ENCODE data around the gene IL1RAPL2. TPM values are rescaled to one million over a fixed set of nuclear protein-coding genes. Genes with fewer than 3 reads are reported as not detected.
A peak's percentile ranks its signal among the peaks of the same experiment; 100 is the strongest.

IL1RAPL2 gene
- total RNA-seq, 1 experiment from 2014 or later = 1.6 TPM

DNA sequence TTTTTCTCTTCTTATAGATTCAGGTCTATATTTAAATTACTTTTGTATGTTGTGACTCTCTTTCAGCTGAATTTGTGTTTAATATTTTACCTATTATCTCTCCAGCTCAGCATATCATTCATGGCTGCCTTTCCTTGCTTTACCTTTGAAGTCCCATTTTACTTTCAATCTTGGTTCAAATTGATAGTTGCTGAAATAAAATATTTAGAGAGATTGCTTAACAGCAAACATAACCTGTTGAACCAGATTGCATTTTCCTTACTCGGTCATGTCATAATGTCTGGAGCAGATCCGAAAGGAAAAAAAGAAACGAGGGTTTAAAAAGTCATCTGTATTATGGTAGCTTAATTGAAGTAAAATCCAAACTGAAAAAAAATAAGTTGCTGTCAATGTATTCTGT, 94.1 kb downstream of the IL1RAPL2 start:
- Histone ChIP-seq H3K4me2 (peak overlapping the region; percentile 69), H3K36me3 (ENCODE audit: low read depth) (no peaks in the 10 kb centered on the region), H2AFZ (no peak overlapping the region), H3K4me3 (peak overlapping the region; percentile 35; the same call in 1 of the 2 replicates), H3F3A (ENCODE audit: insufficient read depth, low read depth) (0 out of 2 replicates have a peak, but pooled peaks cover 6% of the 10 kb centered on the region), H3K9me2 (ENCODE audit: insufficient read depth) (no peaks in the 10 kb centered on the region), H4K20me1 (ENCODE audit: insufficient read depth) (no peaks in the 10 kb centered on the region), H3K9me3 (ENCODE audit: insufficient read depth, low read depth) (no peaks in the 10 kb centered on the region), H3K79me2 (ENCODE audit: low read depth) (no peaks in the 10 kb centered on the region), H3K4me1 (replicated peaks; ENCODE audit: insufficient read depth) (peaks cover 28% of the 10 kb centered on the region), H3K27ac (no peak overlapping the region), H3K27me3 (ENCODE audit: insufficient read depth, low read depth) (no peaks in the 10 kb centered on the region)
- TF ChIP-seq CTCF (conservative IDR thresholded peaks at IDR 0.05) (no peak), EZH2 (IDR thresholded peaks at IDR 0.05; ENCODE audit: low read depth) (no peak)
- CTCF ChIA-PET = no interaction called here
- POLR2A ChIA-PET (ENCODE audit: unreplicated experiment) = no interaction called here
- BruUV-seq (replicated peaks) = no TSS peak
- peak in 1 of 2 experiments; percentile 65 for DNase-seq
- intact Hi-C loops (cut with micrococcal nuclease; ENCODE audit: unreplicated experiment) = loop anchor here (5.0 kb wide), 1 partner anchor 93 kb away; the partner anchor contains the start of gene IL1RAPL2

GRCh38 chrX:104662694-104663093, 96.7 kb downstream of the IL1RAPL2 start:
- Histone ChIP-seq H3K27me3 (ENCODE audit: insufficient read depth, low read depth) (no peaks in the 10 kb centered on the region), H3K9me2 (ENCODE audit: insufficient read depth) (no peaks in the 10 kb centered on the region), H3K36me3 (ENCODE audit: low read depth) (no peaks in the 10 kb centered on the region), H3K4me1 (replicated peaks; ENCODE audit: insufficient read depth) (peaks cover 28% of the 10 kb centered on the region), H3K27ac (no peak overlapping the region), H3K4me3 (no peak overlapping the region), H2AFZ (no peak overlapping the region), H4K20me1 (ENCODE audit: insufficient read depth) (no peaks in the 10 kb centered on the region), H3K4me2 (no peak overlapping the region), H3F3A (ENCODE audit: insufficient read depth, low read depth) (0 out of 2 replicates have a peak, but pooled peaks cover 6% of the 10 kb centered on the region), H3K9me3 (ENCODE audit: insufficient read depth, low read depth) (no peaks in the 10 kb centered on the region), H3K79me2 (ENCODE audit: low read depth) (no peaks in the 10 kb centered on the region)
- ChIA-PET POLR2A (ENCODE audit: unreplicated experiment) (no interaction called here), CTCF (interaction anchor here (0.7 kb wide), 1 partner anchor 794 kb away, joined by 3 read pairs; no protein-coding TSS in a partner anchor)
- intact Hi-C loops (cut with micrococcal nuclease; ENCODE audit: unreplicated experiment) = loop anchor here (5.0 kb wide), 1 partner anchor 95 kb away; the partner anchor contains the start of gene IL1RAPL2
- no TSS peak for BruUV-seq (replicated peaks)
- TF ChIP-seq EZH2 (IDR thresholded peaks at IDR 0.05; ENCODE audit: low read depth) = no peak
- TF ChIP-seq CTCF (conservative IDR thresholded peaks at IDR 0.05) = no peak
- DNase-seq = no peak

DNA sequence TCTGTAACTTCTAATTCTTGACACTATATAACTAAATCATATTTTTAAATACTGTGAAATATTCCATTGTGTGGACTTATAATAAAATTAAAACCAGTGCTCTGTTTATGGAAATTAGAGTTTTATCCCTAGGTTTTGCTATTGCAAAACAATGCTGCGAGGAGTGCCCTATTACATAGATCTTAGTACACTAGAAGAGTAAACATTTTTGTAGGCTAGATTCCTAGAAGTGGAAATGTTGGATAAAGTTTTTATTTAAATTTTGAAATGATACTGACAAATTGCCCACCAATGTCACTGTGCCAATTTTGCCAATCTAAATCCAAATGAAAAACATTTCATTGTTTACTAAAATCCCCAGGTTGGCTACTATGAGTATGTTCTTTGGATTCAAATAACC, 99.7 kb downstream of the IL1RAPL2 start:
- Histone ChIP-seq H3F3A (ENCODE audit: insufficient read depth, low read depth) (no peaks in the 10 kb centered on the region), H4K20me1 (ENCODE audit: insufficient read depth) (no peaks in the 10 kb centered on the region), H3K27ac (no peak overlapping the region), H3K79me2 (ENCODE audit: low read depth) (no peaks in the 10 kb centered on the region), H3K4me3 (no peak overlapping the region), H3K4me1 (replicated peaks; ENCODE audit: insufficient read depth) (peaks cover 5% of the 10 kb centered on the region), H3K27me3 (ENCODE audit: insufficient read depth, low read depth) (no peaks in the 10 kb centered on the region), H3K36me3 (ENCODE audit: low read depth) (no peaks in the 10 kb centered on the region), H2AFZ (no peak overlapping the region), H3K9me3 (ENCODE audit: insufficient read depth, low read depth) (no peaks in the 10 kb centered on the region), H3K9me2 (ENCODE audit: insufficient read depth) (no peaks in the 10 kb centered on the region), H3K4me2 (no peak overlapping the region)
- no peak for TF ChIP-seq CTCF (conservative IDR thresholded peaks at IDR 0.05)
- no peak for TF ChIP-seq EZH2 (IDR thresholded peaks at IDR 0.05; ENCODE audit: low read depth)
- POLR2A ChIA-PET (ENCODE audit: unreplicated experiment) = no interaction called here
- intact Hi-C loops (cut with micrococcal nuclease; ENCODE audit: unreplicated experiment) = no loop called here
- DNase-seq = no peak
- CTCF ChIA-PET = no interaction called here
- BruUV-seq (replicated peaks) = no TSS peak

All from PC-9 (cell line).